Measurements from ENCODE around the gene FMN2.

- TF ChIP-seq, protein P1, sequence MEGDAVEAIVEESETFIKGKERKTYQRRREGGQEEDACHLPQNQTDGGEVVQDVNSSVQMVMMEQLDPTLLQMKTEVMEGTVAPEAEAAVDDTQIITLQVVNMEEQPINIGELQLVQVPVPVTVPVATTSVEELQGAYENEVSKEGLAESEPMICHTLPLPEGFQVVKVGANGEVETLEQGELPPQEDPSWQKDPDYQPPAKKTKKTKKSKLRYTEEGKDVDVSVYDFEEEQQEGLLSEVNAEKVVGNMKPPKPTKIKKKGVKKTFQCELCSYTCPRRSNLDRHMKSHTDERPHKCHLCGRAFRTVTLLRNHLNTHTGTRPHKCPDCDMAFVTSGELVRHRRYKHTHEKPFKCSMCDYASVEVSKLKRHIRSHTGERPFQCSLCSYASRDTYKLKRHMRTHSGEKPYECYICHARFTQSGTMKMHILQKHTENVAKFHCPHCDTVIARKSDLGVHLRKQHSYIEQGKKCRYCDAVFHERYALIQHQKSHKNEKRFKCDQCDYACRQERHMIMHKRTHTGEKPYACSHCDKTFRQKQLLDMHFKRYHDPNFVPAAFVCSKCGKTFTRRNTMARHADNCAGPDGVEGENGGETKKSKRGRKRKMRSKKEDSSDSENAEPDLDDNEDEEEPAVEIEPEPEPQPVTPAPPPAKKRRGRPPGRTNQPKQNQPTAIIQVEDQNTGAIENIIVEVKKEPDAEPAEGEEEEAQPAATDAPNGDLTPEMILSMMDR (IDR thresholded peaks at IDR 0.05): no peak
- TF ChIP-seq POLR2A (IDR thresholded peaks at IDR 0.05): no peak
Measured at GRCh38 chr1:240044620-240045019, 47.1 kb upstream of the FMN2 start.
